BJ (cell line): ENCODE measurements around the gene ETNK2. TPM values are rescaled to one million over a fixed set of nuclear protein-coding genes. Genes with fewer than 3 reads are reported as not detected.

ENCODE experiments used
- CTCF ChIA-PET: fragments of 350-600 bp; formaldehyde crosslinking; extraction: SDS; loops from one replicate; lab custom pipeline; 2021; ENCODE audit warnings: antibody characterized with exemption, inconsistent platforms; lab: Yijun Ruan, JAX
- POLR2A ChIA-PET: fragments of 300-600 bp; sonication (Branson Sonifier 250); formaldehyde crosslinking; extraction: SDS; loops from one replicate; lab custom pipeline; 2021; ENCODE audit warnings: antibody characterized with exemption; lab: Charles Lee
- DNase-seq: peaks from one replicate; pipeline ENCODE4 v3.0.0-alpha.2; 2011; ENCODE audit warnings: low read depth
- H3K27me3 ChIP-seq: 2 replicates; pipeline ENCODE4 v1.6.0; 2011; ENCODE audit warnings: low read length; ENCODE audit not compliant: control insufficient read depth, insufficient read depth
- H3K36me3 ChIP-seq: 2 replicates; pipeline ENCODE4 v1.5.1; 2011; ENCODE audit warnings: low read length; ENCODE audit not compliant: control insufficient read depth, insufficient read depth
- H3K4me3 ChIP-seq: 2 replicates; pipeline ENCODE4 v1.5.1; 2011; ENCODE audit warnings: low read depth, mild to moderate bottlenecking, control low read depth, low read length
- CTCF ChIP-seq: IDR thresholded peaks from 2 replicates; pipeline ENCODE4 v1.5.1; 2011; ENCODE audit warnings: low read depth, mild to moderate bottlenecking, control low read depth, inconsistent platforms, low read length, moderate library complexity; ENCODE audit not compliant: insufficient read depth
- polyA plus RNA-seq: library from polyadenylated mRNA; depleted of rRNA; stranded (reverse); fragments of >200 nt; gene quantifications from 2 replicates; pipeline ENCODE4 v1.2.3, GENCODE V29; 2011

ETNK2 gene
- polyA plus RNA-seq, 1 experiment: 30.7 TPM

- Histone ChIP-seq H3K36me3 (no peaks in the 10 kb centered on the region), H3K4me3 (no peak overlapping the region), H3K27me3 (no peaks in the 10 kb centered on the region)
- POLR2A ChIA-PET: no interaction called here
- no peak for DNase-seq
- TF ChIP-seq CTCF: no peak
- CTCF ChIA-PET: interaction anchor here (1.2 kb wide), 1 partner anchor 10 kb away, joined by 4 read pairs; no protein-coding TSS in a partner anchor
Measured at GRCh38 chr1:204106825-204107224, 45.0 kb downstream of the ETNK2 start.

- POLR2A ChIA-PET: no interaction called here
- H3K4me3 ChIP-seq: no peak overlapping the region
- no peaks in the 10 kb centered on the region for H3K36me3 ChIP-seq
- H3K27me3 ChIP-seq: no peaks in the 10 kb centered on the region
- no peak for TF ChIP-seq CTCF
- CTCF ChIA-PET: no interaction called here
- no peak for DNase-seq
Measured at GRCh38 chr1:204105131-204105515, 46.7 kb downstream of the ETNK2 start.

- TF ChIP-seq CTCF: no peak
- no peaks in the 10 kb centered on the region for H3K36me3 ChIP-seq
- no peak for DNase-seq
- no peaks in the 10 kb centered on the region for H3K27me3 ChIP-seq
- ChIA-PET CTCF (interaction anchor here (1.0 to 1.3 kb wide), 2 partner anchors 11 to 233 kb away, joined by 4 to 6 read pairs; no protein-coding TSS in a partner anchor), POLR2A (no interaction called here)
- no peak overlapping the region for H3K4me3 ChIP-seq
Measured at GRCh38 chr1:204104331-204105130, 47.3 kb downstream of the ETNK2 start.

- H3K27me3 ChIP-seq: no peaks in the 10 kb centered on the region
- ChIA-PET POLR2A (no interaction called here), CTCF (interaction anchor here (0.8 to 1.3 kb wide), 3 partner anchors 9 to 58 kb away, joined by 3 to 4 read pairs (median 3); no protein-coding TSS in a partner anchor)
- DNase-seq: no peak
- no peak for TF ChIP-seq CTCF
- H3K36me3 ChIP-seq: no peaks in the 10 kb centered on the region
- H3K4me3 ChIP-seq: no peak overlapping the region
Measured at GRCh38 chr1:204103431-204103741, 48.5 kb downstream of the ETNK2 start.

GRCh38 chr1:204102739-204103430 lies 49.0 kb downstream of the ETNK2 start:
- H3K27me3 ChIP-seq: no peaks in the 10 kb centered on the region
- no peaks in the 10 kb centered on the region for H3K36me3 ChIP-seq
- TF ChIP-seq CTCF: no peak
- no peak overlapping the region for H3K4me3 ChIP-seq
- ChIA-PET POLR2A (no interaction called here), CTCF (interaction anchor here (0.7 to 1.3 kb wide), 4 partner anchors 9 to 58 kb away, joined by 3 to 4 read pairs (median 3); no protein-coding TSS in a partner anchor)
- no peak for DNase-seq
